ENCODE data around the gene MMP20. TPM values are rescaled to one million over a fixed set of nuclear protein-coding genes. Genes with fewer than 3 reads are reported as not detected.

MMP20 gene
- total RNA-seq, 4 donors from 2014 or later, result not detected

DNA sequence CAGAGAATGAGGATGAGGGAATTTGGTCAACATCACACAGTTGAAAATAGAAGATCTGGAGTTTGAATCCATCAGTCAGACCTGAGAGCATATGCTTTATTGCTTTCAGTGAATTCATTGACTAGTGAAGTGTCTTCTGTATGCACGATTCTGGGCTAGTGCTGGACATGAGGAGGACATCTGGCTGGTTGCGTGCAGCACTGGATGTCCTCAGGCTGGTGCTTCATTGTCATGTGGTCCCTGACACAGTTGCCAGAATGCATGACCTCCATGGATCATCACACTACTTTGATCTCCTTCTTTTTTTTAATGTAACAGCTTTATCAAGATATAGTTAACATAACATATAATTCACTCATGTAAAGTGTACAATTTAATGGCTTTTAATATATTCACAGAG lies 50.1 kb downstream of the MMP20 start:
- no peaks in the 10 kb centered on the region for H3K27me3 ChIP-seq
- no peak for DNase-seq (ENCODE audit: low spot score in 2 of 2)
- TF ChIP-seq POLR2A (IDR thresholded peaks at IDR 0.05) (no peak), EP300 (IDR thresholded peaks at IDR 0.05) (no peak), CTCF (IDR thresholded peaks at IDR 0.05) (no peak)
- no peaks in the 10 kb centered on the region for H3K4me1 ChIP-seq
- H3K9me3 ChIP-seq, result no peaks in the 10 kb centered on the region
- WGBS, 2 donors, result 93% methylated on average over 2 of the region's 2 CpGs
- no peaks in the 10 kb centered on the region for H3K36me3 ChIP-seq
- H3K4me3 ChIP-seq, result no peak overlapping the region
- H3K27ac ChIP-seq, result no peak overlapping the region

- H3K4me3 ChIP-seq, result no peak overlapping the region
- 34 to 44% methylated on average over 2 of the region's 2 CpGs for WGBS, 2 donors
- no peak for TF ChIP-seq CTCF (IDR thresholded peaks at IDR 0.05)
- TF ChIP-seq POLR2A (IDR thresholded peaks at IDR 0.05), result no peak
- no peak for TF ChIP-seq EP300 (IDR thresholded peaks at IDR 0.05)
- no peak for DNase-seq (ENCODE audit: low spot score in 2 of 2)
- no peak overlapping the region for H3K27ac ChIP-seq
- H3K36me3 ChIP-seq, result no peaks in the 10 kb centered on the region
- H3K9me3 ChIP-seq, result no peaks in the 10 kb centered on the region
- H3K4me1 ChIP-seq, result no peaks in the 10 kb centered on the region
- no peaks in the 10 kb centered on the region for H3K27me3 ChIP-seq
Measured at GRCh38 chr11:102573851-102574250, 51.3 kb downstream of the MMP20 start.

- 62 to 69% methylated on average over 2 of the region's 2 CpGs for WGBS, 2 donors
- H3K27ac ChIP-seq, result no peak overlapping the region
Measured at GRCh38 chr11:102572554-102573220, 52.4 kb downstream of the MMP20 start.

GRCh38 chr11:102568851-102569250 lies 56.3 kb downstream of the MMP20 start:
- DNase-seq (ENCODE audit: low spot score in 2 of 2), result no peak
- WGBS, 2 donors, result 64 to 92% methylated on average over 3 of the region's 3 CpGs
- H3K4me1 ChIP-seq, result no peaks in the 10 kb centered on the region
- no peaks in the 10 kb centered on the region for H3K9me3 ChIP-seq
- no peak overlapping the region for H3K4me3 ChIP-seq
- H3K36me3 ChIP-seq, result no peaks in the 10 kb centered on the region
- H3K27ac ChIP-seq, result no peak overlapping the region
- no peak for TF ChIP-seq EP300 (IDR thresholded peaks at IDR 0.05)
- no peaks in the 10 kb centered on the region for H3K27me3 ChIP-seq

More at GRCh38 chr11:102572554-102573220, 52.4 kb downstream of the MMP20 start:
- no peak for DNase-seq (ENCODE audit: low spot score in 2 of 2)
- Histone ChIP-seq H3K36me3 (no peaks in the 10 kb centered on the region), H3K4me1 (no peaks in the 10 kb centered on the region), H3K27me3 (no peaks in the 10 kb centered on the region), H3K4me3 (no peak overlapping the region), H3K9me3 (no peaks in the 10 kb centered on the region)
- TF ChIP-seq CTCF (IDR thresholded peaks at IDR 0.05) (no peak), POLR2A (IDR thresholded peaks at IDR 0.05) (no peak)

DNA sequence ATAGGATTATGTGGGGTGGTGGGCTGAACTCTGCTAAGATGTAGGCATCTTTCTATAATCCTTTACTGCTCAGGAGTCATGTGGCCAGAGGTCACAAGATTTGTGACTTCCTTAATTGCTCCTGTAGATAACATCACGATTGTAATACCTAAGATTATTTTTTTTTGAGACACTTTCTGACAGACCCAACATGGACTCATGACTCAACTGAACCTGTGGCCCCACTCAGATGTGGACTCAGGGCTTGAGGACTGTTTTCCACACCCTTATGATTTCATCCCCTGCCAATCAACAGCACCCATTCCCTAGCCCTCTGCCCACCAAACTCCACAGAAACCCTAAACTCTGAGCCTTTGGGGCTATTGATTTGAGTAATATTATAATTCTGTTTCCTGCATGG lies 59.0 kb downstream of the MMP20 start:
- no peak for TF ChIP-seq POLR2A (IDR thresholded peaks at IDR 0.05)
- 80 to 83% methylated on average over 1 of the region's 1 CpG for WGBS, 2 donors
- Histone ChIP-seq H3K9me3 (no peaks in the 10 kb centered on the region), H3K36me3 (no peaks in the 10 kb centered on the region), H3K4me1 (peaks cover 0 to 12% (median 9%) of the 10 kb centered on the region in 4 donors), H3K4me3 (no peak overlapping the region), H3K27me3 (no peaks in the 10 kb centered on the region), H3K27ac (no peak overlapping the region)
- DNase-seq (ENCODE audit: low spot score in 2 of 2), result no peak

DNA sequence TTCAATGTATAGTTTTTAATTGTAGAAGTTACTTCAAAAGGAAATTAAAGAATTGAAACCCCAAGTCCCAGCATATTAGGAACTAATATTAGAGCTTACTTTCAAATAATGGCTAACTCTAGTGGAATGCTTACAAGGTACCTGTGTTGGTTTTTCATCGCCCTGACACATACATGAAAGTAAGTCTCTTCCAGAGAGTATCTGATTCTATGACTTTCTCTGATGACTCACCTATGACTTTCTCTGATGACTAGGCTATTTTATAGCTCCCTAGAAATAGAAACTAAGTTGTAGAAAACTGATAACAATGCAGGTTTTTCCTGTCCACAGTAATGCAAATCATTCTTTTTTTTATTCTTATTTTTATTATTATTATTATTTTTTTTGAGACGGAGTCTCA lies 61.0 kb downstream of the MMP20 start:
- H3K9me3 ChIP-seq, result no peaks in the 10 kb centered on the region
- TF ChIP-seq EP300 (IDR thresholded peaks at IDR 0.05) (no peak), POLR2A (IDR thresholded peaks at IDR 0.05) (no peak), CTCF (IDR thresholded peaks at IDR 0.05) (no peak)
- WGBS, 2 donors, result 58 to 91% methylated on average over 2 of the region's 2 CpGs
- H3K27ac ChIP-seq, result no peak overlapping the region
- peaks cover 0 to 27% (median 22%) of the 10 kb centered on the region in 4 donors for H3K4me1 ChIP-seq
- H3K36me3 ChIP-seq, result no peaks in the 10 kb centered on the region
- no peak for DNase-seq (ENCODE audit: low spot score in 2 of 2)
- H3K27me3 ChIP-seq, result no peaks in the 10 kb centered on the region
- no peak overlapping the region for H3K4me3 ChIP-seq
